ENCODE data around the gene PLXDC1. TPM values are rescaled to one million over a fixed set of nuclear protein-coding genes. Genes with fewer than 3 reads are reported as not detected.
A peak's percentile ranks its signal among the peaks of the same experiment; 100 is the strongest.

The PLXDC1 gene
- polyA plus RNA-seq, 1 experiment = 1.9 TPM

DNA sequence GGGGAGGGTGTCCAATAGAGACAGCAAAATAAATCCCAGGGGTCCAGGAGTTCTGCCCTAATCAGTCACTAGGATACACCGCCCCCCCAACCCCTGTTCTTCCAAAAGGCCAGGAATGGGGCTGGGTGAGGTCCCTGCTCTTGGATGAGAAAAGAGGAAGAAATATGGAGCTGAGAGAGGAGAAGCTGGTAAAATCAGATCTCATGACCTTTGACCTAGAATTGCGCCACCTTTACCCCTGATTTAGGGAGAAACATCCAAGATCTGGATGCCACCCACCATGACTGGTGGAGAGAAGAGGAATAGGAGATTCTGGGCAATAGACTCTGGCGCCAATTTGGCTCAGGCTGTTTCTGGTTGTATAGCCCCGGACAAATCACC, 46.7 kb upstream of the PLXDC1 start:
- CTCF ChIA-PET = no interaction called here
- peak overlapping the region; percentile 80 for H3K4me3 ChIP-seq (ENCODE audit: low read depth, low read length)
- TF ChIP-seq, protein P1, sequence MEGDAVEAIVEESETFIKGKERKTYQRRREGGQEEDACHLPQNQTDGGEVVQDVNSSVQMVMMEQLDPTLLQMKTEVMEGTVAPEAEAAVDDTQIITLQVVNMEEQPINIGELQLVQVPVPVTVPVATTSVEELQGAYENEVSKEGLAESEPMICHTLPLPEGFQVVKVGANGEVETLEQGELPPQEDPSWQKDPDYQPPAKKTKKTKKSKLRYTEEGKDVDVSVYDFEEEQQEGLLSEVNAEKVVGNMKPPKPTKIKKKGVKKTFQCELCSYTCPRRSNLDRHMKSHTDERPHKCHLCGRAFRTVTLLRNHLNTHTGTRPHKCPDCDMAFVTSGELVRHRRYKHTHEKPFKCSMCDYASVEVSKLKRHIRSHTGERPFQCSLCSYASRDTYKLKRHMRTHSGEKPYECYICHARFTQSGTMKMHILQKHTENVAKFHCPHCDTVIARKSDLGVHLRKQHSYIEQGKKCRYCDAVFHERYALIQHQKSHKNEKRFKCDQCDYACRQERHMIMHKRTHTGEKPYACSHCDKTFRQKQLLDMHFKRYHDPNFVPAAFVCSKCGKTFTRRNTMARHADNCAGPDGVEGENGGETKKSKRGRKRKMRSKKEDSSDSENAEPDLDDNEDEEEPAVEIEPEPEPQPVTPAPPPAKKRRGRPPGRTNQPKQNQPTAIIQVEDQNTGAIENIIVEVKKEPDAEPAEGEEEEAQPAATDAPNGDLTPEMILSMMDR (IDR thresholded peaks at IDR 0.05; ENCODE audit: low read depth, low read length) = no peak
- H3K9me3 ChIP-seq (ENCODE audit: control insufficient read depth, insufficient read depth, low read length) = no peaks in the 10 kb centered on the region; the same call in 1 of the 2 replicates
- no peak for DNase-seq (ENCODE audit: low read depth, low spot score)
- no peaks in the 10 kb centered on the region for H3K27me3 ChIP-seq (ENCODE audit: control insufficient read depth, insufficient read depth, low read length)
- peak overlapping the region; percentile 52 for H3K27ac ChIP-seq (ENCODE audit: low read depth, low read length)
- POLR2A ChIA-PET = no interaction called here

DNA sequence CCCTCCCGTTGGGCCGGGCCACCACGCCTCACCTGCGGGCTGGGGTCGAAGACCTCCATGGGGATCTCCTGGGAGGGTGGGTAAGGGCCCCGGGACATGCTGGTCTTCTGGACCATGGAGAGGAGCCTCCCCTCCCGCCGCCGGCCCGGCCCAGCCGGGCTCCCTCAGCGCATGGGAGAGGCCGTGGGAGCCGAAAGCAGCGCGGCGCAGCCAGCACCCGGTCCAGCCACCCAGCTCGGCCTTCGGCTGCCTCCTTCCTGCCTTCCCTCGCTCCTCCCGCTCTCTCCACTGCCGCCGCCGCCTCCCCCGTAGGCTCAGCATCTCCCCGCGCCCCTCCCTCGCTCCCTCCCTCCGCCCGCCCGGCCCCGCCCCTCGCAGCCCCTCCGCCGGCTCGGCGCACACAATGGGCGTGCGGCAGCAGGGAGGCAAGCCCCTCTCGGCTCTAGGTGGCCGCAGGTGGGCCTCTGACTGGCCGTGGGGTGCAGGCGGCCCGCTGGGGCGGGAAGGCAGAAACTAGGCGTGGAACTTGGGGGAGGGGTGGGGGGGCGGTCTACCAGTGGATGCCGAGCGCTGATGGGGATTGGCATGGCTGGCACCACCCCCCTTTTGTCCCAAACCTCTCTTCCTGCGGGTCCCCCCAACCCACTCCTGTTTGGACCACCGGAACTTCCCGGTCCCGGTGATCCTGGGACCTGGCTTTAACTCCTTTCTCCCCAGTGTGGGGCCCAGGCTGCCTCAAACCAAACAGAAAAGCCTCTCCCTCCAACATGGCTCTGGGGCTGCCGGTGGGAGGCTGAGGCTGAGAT, 46.1 kb upstream of the PLXDC1 start, which contains the start of gene CACNB1:
TSS of gene CACNB1 (minus strand) at position 290 of the 806 bp plus-strand sequence. CDS start at position 116, 174 bp downstream.
- DNase-seq (ENCODE audit: low read depth, low spot score) = peak; percentile 18
- ChIA-PET POLR2A (interaction anchor here (0.6 kb wide), 1 partner anchor 353 kb away, joined by 3 read pairs; no protein-coding TSS in a partner anchor), CTCF (no interaction called here)
- Histone ChIP-seq H3K9me3 (ENCODE audit: control insufficient read depth, insufficient read depth, low read length) (no peaks in the 10 kb centered on the region; the same call in 1 of the 2 replicates), H3K4me3 (ENCODE audit: low read depth, low read length) (peak within 1 kb of the TSS; percentile 80), H3K27me3 (ENCODE audit: control insufficient read depth, insufficient read depth, low read length) (no peaks in the 10 kb centered on the region), H3K27ac (ENCODE audit: low read depth, low read length) (peak within 1 kb of the TSS; percentile 52)
- TF ChIP-seq, protein P1 (IDR thresholded peaks at IDR 0.05; ENCODE audit: low read depth, low read length) = no peak

DNA sequence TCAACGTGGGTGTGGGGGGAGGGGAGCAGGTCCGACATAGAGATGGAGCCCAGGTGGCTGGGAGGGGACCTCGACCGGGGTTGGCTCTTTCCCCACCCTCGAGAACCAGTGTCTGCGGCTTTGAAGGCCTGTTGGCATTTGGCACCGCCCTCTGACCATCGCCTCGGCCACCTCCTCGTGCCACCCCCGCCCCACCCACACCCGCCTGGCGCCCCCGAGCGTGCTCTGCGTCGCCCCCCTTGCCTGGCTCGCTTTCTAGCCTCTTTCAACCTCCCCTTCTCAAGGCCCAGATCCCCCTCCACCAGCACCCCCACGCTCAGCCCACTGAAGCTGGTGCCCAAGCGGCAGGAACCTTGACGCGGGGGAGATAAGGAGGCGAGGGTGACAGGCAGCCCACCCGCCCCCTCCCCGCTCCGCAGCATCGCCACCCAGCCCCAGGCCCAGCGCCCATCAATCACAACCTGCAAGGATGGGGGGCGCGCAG, 45.4 kb upstream of the PLXDC1 start:
- no peaks in the 10 kb centered on the region for H3K27me3 ChIP-seq (ENCODE audit: control insufficient read depth, insufficient read depth, low read length)
- no peak overlapping the region for H3K27ac ChIP-seq (ENCODE audit: low read depth, low read length)
- POLR2A ChIA-PET = interaction anchor here (0.6 kb wide), 1 partner anchor 352 kb away, joined by 3 read pairs; no protein-coding TSS in a partner anchor
- TF ChIP-seq, protein P1 (IDR thresholded peaks at IDR 0.05; ENCODE audit: low read depth, low read length) = no peak
- DNase-seq (ENCODE audit: low read depth, low spot score) = no peak
- peak overlapping the region; percentile 80 for H3K4me3 ChIP-seq (ENCODE audit: low read depth, low read length)
- H3K9me3 ChIP-seq (ENCODE audit: control insufficient read depth, insufficient read depth, low read length) = no peaks in the 10 kb centered on the region; the same call in 1 of the 2 replicates
- CTCF ChIA-PET = interaction anchor here (1.3 kb wide), 1 partner anchor 22 kb away, joined by 3 read pairs; no protein-coding TSS in a partner anchor

DNA sequence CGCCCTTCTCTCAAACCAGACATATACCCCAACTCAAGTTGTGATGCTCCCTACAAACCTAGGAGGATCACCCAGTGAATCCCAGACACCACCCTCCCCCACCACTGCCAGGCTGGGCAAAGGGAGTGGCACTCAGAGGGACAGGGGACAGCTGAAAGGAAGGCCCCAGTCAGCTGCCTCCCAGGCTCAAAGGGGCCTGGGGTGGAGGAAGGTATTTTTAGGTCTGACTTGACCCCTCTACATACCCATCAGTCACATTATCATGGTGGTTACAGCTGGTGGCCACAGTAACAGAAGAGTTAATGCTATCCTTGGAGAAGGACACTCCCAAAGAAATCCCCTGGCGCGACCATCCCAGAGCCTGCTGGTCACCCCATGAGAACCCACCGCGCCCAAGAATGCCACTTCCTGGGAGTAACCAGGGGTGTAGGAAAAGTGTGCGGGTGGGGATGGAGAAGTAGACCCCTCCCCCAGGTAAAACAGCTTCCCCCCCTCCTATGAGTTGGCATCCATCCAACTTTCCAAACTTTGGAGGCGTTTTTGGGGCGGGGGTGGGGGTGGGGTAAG, 44.9 kb upstream of the PLXDC1 start:
- no peak for DNase-seq (ENCODE audit: low read depth, low spot score)
- ChIA-PET CTCF (interaction anchor here (1.3 to 2.4 kb wide), 2 partner anchors 22 to 32 kb away, joined by 3 to 9 read pairs; no protein-coding TSS in a partner anchor), POLR2A (no interaction called here)
- TF ChIP-seq, protein P1 (IDR thresholded peaks at IDR 0.05; ENCODE audit: low read depth, low read length) = no peak
- Histone ChIP-seq H3K9me3 (ENCODE audit: control insufficient read depth, insufficient read depth, low read length) (no peaks in the 10 kb centered on the region; the same call in 1 of the 2 replicates), H3K27me3 (ENCODE audit: control insufficient read depth, insufficient read depth, low read length) (no peaks in the 10 kb centered on the region), H3K4me3 (ENCODE audit: low read depth, low read length) (peak overlapping the region; percentile 80), H3K27ac (ENCODE audit: low read depth, low read length) (no peak overlapping the region)
